K562 (cell line): Measurements from ENCODE around the gene CTDSPL. TPM values are rescaled to one million over a fixed set of nuclear protein-coding genes. Genes with fewer than 3 reads are reported as not detected.

Experiments used
- ATAC-seq: fragments of 200-7000 bp; cut with Tn5 transposase; 3 replicates; pipeline ENCODE4 v1.9.1; 2020; ENCODE audit warnings: moderate library complexity
- BruUV-seq: library from RNA; stranded (reverse); fragments of 400-500 nt; replicated peaks from 2 replicates; lab custom pipeline; 2021; lab: Mats Ljungman, UMichigan
- CTCF ChIA-PET: fragments of 300-600 bp; formaldehyde crosslinking; extraction: SDS; loops from one replicate; lab custom pipeline; 2021; ENCODE audit warnings: low intra/inter-chr PET ratio; lab: Yijun Ruan, JAX
- POLR2A ChIA-PET: fragments of 300-600, 350-650 bp; sonication (Branson Sonifier 250); formaldehyde crosslinking; extraction: SDS; loops from one replicate; lab custom pipeline; 2021; ENCODE audit warnings: antibody characterized with exemption, inconsistent platforms; lab: Yijun Ruan, JAX
- DNase-seq, 4 experiments: peaks; one replicate each; pipeline versions ENCODE4 v3.0.0 to v3.0.0-alpha.2; 2011 to 2018; ENCODE audit warnings: low spot score in 3 of 4, mixed read lengths in 3 of 4; ENCODE audit errors: extremely low read depth in 1 of 4
- FAIRE-seq: peaks from 2 replicates; lab custom pipeline; 2011; peaks lifted over from hg19 to GRCh38; lab: Jason Lieb, UNC
- H2AFZ ChIP-seq: 2 replicates; pipeline ENCODE4 v1.6.0; 2011; ENCODE audit warnings: low read depth, low read length, control low read depth, inconsistent platforms
- H3K27ac ChIP-seq: fragments of 200-600 bp; 3 replicates; pipeline ENCODE4 v1.8.0; 2011; ENCODE audit warnings: low read depth, mild to moderate bottlenecking, control low read depth, inconsistent platforms, low read length, moderate library complexity, mixed read lengths; ENCODE audit errors: extremely low read depth
- H3K27me3 ChIP-seq, 2 experiments: fragments of 300-600 bp in 1 of 2; 2 replicates in 1 of 2; 3 replicates in 1 of 2; pipeline versions ENCODE4 v1.6.0 to v1.8.0; 2011; ENCODE audit warnings: inconsistent platforms in 2 of 2, low read length in 2 of 2, mild to moderate bottlenecking in 1 of 2, mixed read lengths in 1 of 2, moderate library complexity in 1 of 2; ENCODE audit not compliant: control insufficient read depth in 2 of 2, insufficient read depth in 2 of 2
- H3K36me3 ChIP-seq: fragments of 300-600 bp; 3 replicates; pipeline ENCODE4 v1.8.0; 2011; ENCODE audit warnings: mild to moderate bottlenecking, low read length, inconsistent platforms; ENCODE audit not compliant: control insufficient read depth, insufficient read depth
- H3K4me1 ChIP-seq, 2 experiments: fragments of 200-600 bp in 1 of 2; replicated peaks in 1 of 2; 2 replicates in 1 of 2; 3 replicates in 1 of 2; pipeline versions ENCODE4 v1.5.1 to v1.8.0; 2011; ENCODE audit warnings: inconsistent platforms in 2 of 2, low read length in 2 of 2, mild to moderate bottlenecking in 1 of 2, mixed read lengths in 1 of 2, moderate library complexity in 1 of 2; ENCODE audit not compliant: control insufficient read depth in 2 of 2, insufficient read depth in 2 of 2
- H3K4me2 ChIP-seq: 2 replicates; pipeline ENCODE4 v1.6.1; 2011; ENCODE audit warnings: low read length, control low read depth, inconsistent platforms, mixed read lengths; ENCODE audit not compliant: insufficient read depth
- H3K4me3 ChIP-seq: fragments of 200-600 bp; sonication (generic), shearing (Covaris generic); 2 replicates; pipeline ENCODE4 v1.5.1; 2016; ENCODE audit warnings: control low read depth, inconsistent platforms
- H3K79me2 ChIP-seq: fragments of 200-600 bp; 3 replicates; pipeline ENCODE4 v1.8.0; 2011; ENCODE audit warnings: low read length, inconsistent platforms; ENCODE audit not compliant: control insufficient read depth, insufficient read depth
- H3K9ac ChIP-seq, 2 experiments: 2 replicates each; pipeline versions ENCODE4 v1.6.0 to v1.6.1; 2011; ENCODE audit warnings: low read depth in 2 of 2, low read length in 2 of 2, control low read depth in 1 of 2, inconsistent platforms in 1 of 2, mild to moderate bottlenecking in 1 of 2, mixed read lengths in 1 of 2; ENCODE audit not compliant: insufficient read depth in 1 of 2
- H3K9me1 ChIP-seq: one replicate; pipeline ENCODE4 v1.6.0; 2011; ENCODE audit warnings: inconsistent platforms, mild to moderate bottlenecking, low read length, moderate library complexity; ENCODE audit not compliant: control insufficient read depth, insufficient read depth
- H3K9me3 ChIP-seq: replicated peaks from 2 replicates; pipeline ENCODE4 v1.5.1; 2011; ENCODE audit warnings: low read depth, low read length, inconsistent platforms; ENCODE audit not compliant: control insufficient read depth, insufficient read depth
- H4K20me1 ChIP-seq: replicated peaks from 2 replicates; pipeline ENCODE4 v1.6.1; 2011; ENCODE audit warnings: low read length, inconsistent platforms, mixed read lengths; ENCODE audit not compliant: control insufficient read depth, insufficient read depth
- FOXA3 ChIP-seq, 2 experiments: fragments of 450-650 bp in 1 of 2; sonication (generic) in 1 of 2; formaldehyde crosslinking; IDR thresholded peaks in 1 of 2; conservative IDR thresholded peaks in 1 of 2; 2 replicates each; pipeline versions ENCODE4 v1.4.0 to v1.8.0; 2020 to 2022; ENCODE audit warnings: mild to moderate bottlenecking in 2 of 2, missing genetic modification reagents in 1 of 2
- HDAC2 ChIP-seq: fragments of 450-650 bp; IDR thresholded peaks from 2 replicates; pipeline ENCODE4 v1.6.1; 2016; ENCODE audit warnings: mild to moderate bottlenecking
- KDM4B ChIP-seq, 2 experiments: fragments of 450-650 bp in 1 of 2; sonication (generic) in 1 of 2; IDR thresholded peaks; 2 replicates each; pipeline ENCODE4 v1.6.1; 2016 to 2017; ENCODE audit warnings: borderline replicate concordance in 2 of 2, antibody characterized with exemption in 1 of 2, low read depth in 1 of 2, mild to moderate bottlenecking in 1 of 2
- MCM7 ChIP-seq, 2 experiments: fragments of 450-650 bp; IDR thresholded peaks; 2 replicates each; pipeline ENCODE4 v1.6.1; 2016 to 2018
- SNRNP70 ChIP-seq: fragments of 200-400 bp; formaldehyde crosslinking; optimal IDR thresholded peaks from 2 replicates; pipeline ENCODE3; 2017; ENCODE audit warnings: low read depth, low read length
- ZKSCAN3 ChIP-seq: fragments of 250-450 bp; sonication (Bioruptor Pico); IDR thresholded peaks from 2 replicates; pipeline ENCODE4 v1.4.0; 2020
- ZNF263 ChIP-seq: sonication (generic); formaldehyde crosslinking; IDR thresholded peaks from 2 replicates; pipeline ENCODE4 v1.8.0; 2022; ENCODE audit warnings: mild to moderate bottlenecking, missing genetic modification reagents, borderline replicate concordance
- ZNF76 ChIP-seq: fragments of 250-450 bp; sonication (Bioruptor Pico); IDR thresholded peaks from 2 replicates; pipeline ENCODE4 v1.4.0; 2020; ENCODE audit warnings: mild to moderate bottlenecking, moderate library complexity, borderline replicate concordance
- WGBS: fragments of 100-300 bp; shearing (Covaris generic); methylation state at CpG from one replicate; pipeline ENCODE4 v1.1.6; 2016; ENCODE audit warnings: low coverage, mixed read lengths; ENCODE audit not compliant: insufficient coverage; ENCODE audit errors: missing lambda C conversion rate; 5-methylcytosine and 5-hydroxymethylcytosine counted together
- in situ Hi-C: fragments of 300-500 bp; cut with MboI; formaldehyde crosslinking; loops from 4 replicates; pipeline ENCODE4 v1.15.0; 2018; ENCODE audit warnings: inconsistent platforms, mixed read lengths
- intact Hi-C: fragments of 100-400 bp; cut with micrococcal nuclease; formaldehyde crosslinking; loops from 2 replicates; pipeline ENCODE4 v1.14.2; 2022
- polyA plus RNA-seq, 8 experiments: library from polyadenylated mRNA; depleted of rRNA in 4 of 8; stranded (reverse) in 5 of 8; unstranded in 3 of 8; fragments of >200 nt; fragmentation: Nextera tagmentation in 2 of 8; fragmentation: Illumina TruSeq in 1 of 8; extraction: Ambion mirVana in 2 of 8; extraction: Trizol in 1 of 8; gene quantifications; 2 replicates each; pipeline versions ENCODE4 v1.2.1 to v1.2.3, GENCODE V29; 2011 to 2014; ENCODE audit warnings: inconsistent platforms in 1 of 8, missing spikeins in 1 of 8
- total RNA-seq, 7 experiments: library from RNA; depleted of rRNA in 6 of 7; stranded (reverse); fragments of >200 nt in 6 of 7; fragmentation: Illumina TruSeq in 2 of 7; extraction: Trizol in 2 of 7; gene quantifications; 2 replicates each; pipeline versions ENCODE4 v1.2.1 to v1.2.3, GENCODE V29; 2011 to 2021; ENCODE audit warnings: low replicate concordance in 1 of 7

Gene CTDSPL
- total and polyA plus RNA-seq, 9 of the 15 experiments (the other 6 are each of a cell fraction or from before 2014, with no cell fraction given) = 5.1 to 19.3 (median 11.3) TPM

DNA sequence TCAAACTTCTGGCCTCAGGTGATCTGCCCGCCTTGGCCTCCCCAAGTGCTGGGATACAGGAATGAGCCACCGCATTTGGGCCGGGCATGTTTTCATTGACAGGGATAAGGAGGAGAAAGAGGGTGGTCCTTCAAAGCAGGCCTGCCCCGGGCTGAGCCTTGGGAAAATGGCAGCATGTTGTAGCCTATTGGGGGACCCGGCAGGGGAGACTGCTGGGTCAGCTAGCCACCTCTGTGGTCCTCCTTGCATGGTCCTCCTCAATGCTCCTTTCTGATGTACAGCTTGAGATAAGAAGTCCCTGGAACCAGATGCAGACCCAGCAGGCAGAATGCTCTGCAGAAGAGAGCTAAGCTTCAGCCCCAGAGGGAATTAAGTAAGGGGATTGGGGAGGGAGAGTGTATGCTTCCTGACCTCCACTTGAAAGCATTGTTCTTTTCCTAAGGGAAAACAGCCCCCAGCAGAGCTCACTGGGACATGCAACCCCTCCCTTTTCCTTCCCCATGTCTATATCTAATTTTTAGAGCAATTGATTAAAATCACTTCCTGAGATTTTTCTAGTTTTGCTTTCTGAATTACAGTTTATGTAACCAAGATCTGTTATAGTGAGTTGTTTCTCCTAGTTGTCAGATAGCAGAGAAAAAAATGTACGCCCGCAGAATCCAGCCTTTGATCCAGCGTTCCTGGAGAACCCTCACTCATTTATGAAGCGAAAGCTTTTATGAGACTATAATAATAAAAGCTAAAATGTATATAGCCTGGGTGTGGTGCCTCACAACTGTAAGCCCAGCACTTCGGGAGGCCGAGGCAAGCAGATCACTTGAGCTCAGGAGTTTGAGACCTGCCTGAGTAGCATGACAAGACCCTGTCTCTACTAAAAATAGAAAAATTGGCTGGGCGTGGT, 80.2 kb downstream of the CTDSPL start:
- 35% methylated on average over 12 of the region's 12 CpGs for WGBS
- TF ChIP-seq ZNF76 (no peak), ZNF263 (peak; percentile 64; the same call in 1 of the 2 replicates), ZKSCAN3 (CRISPR knock-in tag) (no peak), HDAC2 (no peak), SNRNP70 (no peak), MCM7 (IDR thresholded peaks at IDR 0.05) (no peak), KDM4B (IDR thresholded peaks at IDR 0.05; ENCODE audit: borderline replicate concordance in 2 of 2, low read depth in 1 of 2) (no peak), FOXA3 (CRISPR knock-in tag; conservative IDR thresholded peaks at IDR 0.05 in 1 of 2, IDR thresholded peaks at IDR 0.05 in 1 of 2) (no peak)
- FAIRE-seq (no peak), ATAC-seq (no peak), DNase-seq (no peak)
- Histone ChIP-seq H4K20me1 (peaks cover 6% of the 10 kb centered on the region), H3K27me3 (peaks cover 2 to 11% of the 10 kb centered on the region in 2 experiments; a peak in 4 of 5 replicates), H3K36me3 (no peaks in the 10 kb centered on the region), H2AFZ (no peak overlapping the region), H3K9me1 (peaks cover 3% of the 10 kb centered on the region), H3K4me2 (no peak overlapping the region), H3K9ac (no peak overlapping the region), H3K4me1 (peaks cover 0 to 10% of the 10 kb centered on the region in 2 experiments; a peak in 2 of 5 replicates), H3K79me2 (no peaks in the 10 kb centered on the region), H3K9me3 (no peaks in the 10 kb centered on the region), H3K4me3 (no peak overlapping the region), H3K27ac (no peak overlapping the region)
- POLR2A ChIA-PET = interaction anchor here (1.0 to 1.2 kb wide), 2 partner anchors 17 to 63 kb away, joined by 3 to 4 read pairs; no protein-coding TSS in a partner anchor
- CTCF ChIA-PET = no interaction called here
- intact Hi-C loops (no loop called here), in situ Hi-C loops (no loop called here)
- no TSS peak for BruUV-seq
